ENCODE results near the gene ZFYVE28. TPM values are rescaled to one million over a fixed set of nuclear protein-coding genes. Genes with fewer than 3 reads are reported as not detected.

The ZFYVE28 gene
- total RNA-seq, 1 experiment from 2014 or later: 0.82 TPM

DNA sequence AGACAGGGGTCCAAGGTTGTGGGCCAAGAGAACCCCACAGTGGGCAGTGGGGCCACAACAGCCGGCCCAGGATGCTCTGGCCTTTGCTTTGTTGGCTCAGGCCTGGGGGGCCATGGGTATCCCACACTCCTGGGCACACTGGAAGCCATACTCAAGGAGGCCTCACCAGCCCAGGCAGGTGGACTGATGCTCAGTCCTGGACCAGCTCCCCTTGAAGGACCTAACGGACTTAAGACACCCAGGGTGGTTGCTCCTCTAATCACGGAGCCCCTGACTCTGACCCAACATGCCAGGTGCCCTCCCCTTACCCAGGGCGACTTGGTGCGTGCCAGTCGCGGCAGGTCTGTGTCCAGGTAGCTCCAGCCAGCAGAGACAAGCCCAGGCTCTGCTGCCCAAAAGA lies 50.8 kb downstream of the ZFYVE28 start:
- no peaks in the 10 kb centered on the region for H3K36me3 ChIP-seq (ENCODE audit: control insufficient read depth, insufficient read depth, low read length)
- no peaks in the 10 kb centered on the region for H3K27me3 ChIP-seq (replicated peaks; ENCODE audit: control insufficient read depth, insufficient read depth, low read length)
- POLR2A ChIA-PET: no interaction called here
- Mint-ChIP-seq H3K4me3 (ENCODE audit: unreplicated experiment) (no peak overlapping the region), H3K36me3 (ENCODE audit: insufficient read depth, unreplicated experiment) (no peaks in the 10 kb centered on the region), H3K27me3 (ENCODE audit: insufficient read depth, unreplicated experiment) (no peaks in the 10 kb centered on the region), H3K27ac (ENCODE audit: unreplicated experiment) (no peak overlapping the region), H3K9me3 (ENCODE audit: unreplicated experiment) (no peaks in the 10 kb centered on the region), H3K4me1 (ENCODE audit: low read depth, unreplicated experiment) (no peaks in the 10 kb centered on the region)
- no TSS peak for BruUV-seq (replicated peaks)
- intact Hi-C loops (cut with micrococcal nuclease; ENCODE audit: unreplicated experiment): no loop called here
- H3K9me3 ChIP-seq: no peaks in the 10 kb centered on the region
- no peak for DNase-seq
- peaks cover 11% of the 10 kb centered on the region for H3K4me1 ChIP-seq
- TF ChIP-seq, protein P1, sequence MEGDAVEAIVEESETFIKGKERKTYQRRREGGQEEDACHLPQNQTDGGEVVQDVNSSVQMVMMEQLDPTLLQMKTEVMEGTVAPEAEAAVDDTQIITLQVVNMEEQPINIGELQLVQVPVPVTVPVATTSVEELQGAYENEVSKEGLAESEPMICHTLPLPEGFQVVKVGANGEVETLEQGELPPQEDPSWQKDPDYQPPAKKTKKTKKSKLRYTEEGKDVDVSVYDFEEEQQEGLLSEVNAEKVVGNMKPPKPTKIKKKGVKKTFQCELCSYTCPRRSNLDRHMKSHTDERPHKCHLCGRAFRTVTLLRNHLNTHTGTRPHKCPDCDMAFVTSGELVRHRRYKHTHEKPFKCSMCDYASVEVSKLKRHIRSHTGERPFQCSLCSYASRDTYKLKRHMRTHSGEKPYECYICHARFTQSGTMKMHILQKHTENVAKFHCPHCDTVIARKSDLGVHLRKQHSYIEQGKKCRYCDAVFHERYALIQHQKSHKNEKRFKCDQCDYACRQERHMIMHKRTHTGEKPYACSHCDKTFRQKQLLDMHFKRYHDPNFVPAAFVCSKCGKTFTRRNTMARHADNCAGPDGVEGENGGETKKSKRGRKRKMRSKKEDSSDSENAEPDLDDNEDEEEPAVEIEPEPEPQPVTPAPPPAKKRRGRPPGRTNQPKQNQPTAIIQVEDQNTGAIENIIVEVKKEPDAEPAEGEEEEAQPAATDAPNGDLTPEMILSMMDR (IDR thresholded peaks at IDR 0.05; ENCODE audit: insufficient read depth in 1 of 2, low read depth in 1 of 2, low read length in 1 of 2, severe bottlenecking in 1 of 2, unreplicated experiment in 1 of 2): no peak
- CTCF ChIA-PET: no interaction called here
- H3K4me3 ChIP-seq (ENCODE audit: low read depth, low read length): no peak overlapping the region

DNA sequence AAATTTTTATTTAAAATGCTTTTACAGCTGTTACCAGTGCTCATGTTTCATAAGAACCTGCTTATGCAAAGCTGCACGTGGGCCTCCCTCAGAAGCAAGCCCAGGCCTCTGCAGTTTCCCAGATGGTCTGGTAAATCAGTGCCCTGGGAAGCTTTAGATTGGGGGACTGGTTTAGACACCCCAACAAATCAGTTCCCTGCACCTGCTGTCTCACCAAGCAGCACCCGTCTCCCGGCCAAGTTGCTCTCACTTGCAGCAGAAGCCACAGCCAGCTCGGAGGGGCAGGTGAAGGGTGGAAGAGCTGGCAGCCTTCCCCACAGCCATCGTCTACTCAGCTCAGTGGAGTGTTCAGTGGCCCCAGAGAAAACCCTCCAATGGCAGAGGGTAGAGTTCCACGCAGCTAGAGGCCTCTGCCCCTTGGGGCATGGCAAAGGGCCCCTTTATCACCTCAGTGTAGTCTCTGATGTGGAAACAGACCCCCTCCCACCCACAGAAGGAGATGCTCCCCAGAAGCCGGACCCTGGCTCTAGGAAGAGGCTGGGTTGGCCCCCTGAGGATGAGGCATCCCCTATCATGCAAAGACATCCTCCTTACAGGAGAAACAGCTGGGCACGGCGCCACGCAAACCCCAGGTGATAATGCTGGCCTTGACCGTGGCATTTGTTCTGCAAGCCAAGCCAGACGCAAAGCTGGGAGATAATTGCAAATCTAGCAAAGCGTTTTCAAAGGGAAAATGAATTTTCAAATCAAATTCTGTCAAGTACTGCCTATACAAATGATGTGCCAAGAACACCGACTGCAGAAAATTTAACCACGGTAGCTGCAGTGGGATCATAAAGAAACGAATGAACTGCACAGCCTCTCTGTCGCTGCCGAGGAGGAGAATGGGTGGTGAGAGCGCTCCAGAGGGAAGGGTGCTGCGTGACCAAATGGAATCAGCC lies 51.9 kb downstream of the ZFYVE28 start:
- Histone ChIP-seq H3K4me3 (ENCODE audit: low read depth, low read length) (no peak overlapping the region), H3K4me1 (peaks cover 12% of the 10 kb centered on the region), H3K36me3 (ENCODE audit: control insufficient read depth, insufficient read depth, low read length) (no peaks in the 10 kb centered on the region), H3K27me3 (replicated peaks; ENCODE audit: control insufficient read depth, insufficient read depth, low read length) (no peaks in the 10 kb centered on the region), H3K9me3 (no peaks in the 10 kb centered on the region)
- Mint-ChIP-seq H3K4me3 (ENCODE audit: unreplicated experiment) (no peak overlapping the region), H3K36me3 (ENCODE audit: insufficient read depth, unreplicated experiment) (no peaks in the 10 kb centered on the region), H3K4me1 (ENCODE audit: low read depth, unreplicated experiment) (no peaks in the 10 kb centered on the region), H3K9me3 (ENCODE audit: unreplicated experiment) (no peaks in the 10 kb centered on the region), H3K27me3 (ENCODE audit: insufficient read depth, unreplicated experiment) (no peaks in the 10 kb centered on the region), H3K27ac (ENCODE audit: unreplicated experiment) (no peak overlapping the region)
- intact Hi-C loops (cut with micrococcal nuclease; ENCODE audit: unreplicated experiment): no loop called here
- POLR2A ChIA-PET: no interaction called here
- no TSS peak for BruUV-seq (replicated peaks)
- CTCF ChIA-PET: no interaction called here
- TF ChIP-seq, protein P1 (IDR thresholded peaks at IDR 0.05; ENCODE audit: insufficient read depth in 1 of 2, low read depth in 1 of 2, low read length in 1 of 2, severe bottlenecking in 1 of 2, unreplicated experiment in 1 of 2): no peak
- no peak for DNase-seq

DNA sequence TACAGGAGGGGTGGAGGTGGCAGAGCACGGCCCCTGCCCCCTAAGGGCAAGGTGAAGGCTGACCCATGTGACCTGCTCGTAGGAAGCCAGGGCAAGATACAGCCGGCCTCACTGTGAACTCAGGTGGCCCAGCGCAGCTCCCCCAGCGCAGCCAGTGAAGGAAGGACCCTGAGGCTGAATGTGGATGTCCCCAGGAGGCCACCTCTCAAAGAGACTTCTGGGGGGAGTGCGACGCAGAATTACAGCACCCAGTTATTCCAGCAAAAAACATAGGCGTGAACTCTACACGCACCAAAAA lies 52.6 kb downstream of the ZFYVE28 start:
- TF ChIP-seq, protein P1 (IDR thresholded peaks at IDR 0.05; ENCODE audit: insufficient read depth in 1 of 2, low read depth in 1 of 2, low read length in 1 of 2, severe bottlenecking in 1 of 2, unreplicated experiment in 1 of 2): no peak
- Histone ChIP-seq H3K4me3 (ENCODE audit: low read depth, low read length) (no peak overlapping the region), H3K27me3 (replicated peaks; ENCODE audit: control insufficient read depth, insufficient read depth, low read length) (no peaks in the 10 kb centered on the region), H3K4me1 (peaks cover 16% of the 10 kb centered on the region), H3K9me3 (no peaks in the 10 kb centered on the region), H3K36me3 (ENCODE audit: control insufficient read depth, insufficient read depth, low read length) (no peaks in the 10 kb centered on the region)
- no TSS peak for BruUV-seq (replicated peaks)
- Mint-ChIP-seq H3K27ac (ENCODE audit: unreplicated experiment) (no peak overlapping the region), H3K36me3 (ENCODE audit: insufficient read depth, unreplicated experiment) (no peaks in the 10 kb centered on the region), H3K27me3 (ENCODE audit: insufficient read depth, unreplicated experiment) (no peaks in the 10 kb centered on the region), H3K9me3 (ENCODE audit: unreplicated experiment) (no peaks in the 10 kb centered on the region), H3K4me1 (ENCODE audit: low read depth, unreplicated experiment) (no peaks in the 10 kb centered on the region), H3K4me3 (ENCODE audit: unreplicated experiment) (no peak overlapping the region)
- intact Hi-C loops (cut with micrococcal nuclease; ENCODE audit: unreplicated experiment): no loop called here
- no peak for DNase-seq
- ChIA-PET CTCF (no interaction called here), POLR2A (no interaction called here)

Measured in Caco-2 (cell line).